Body of pancreas (tissue), 4 donors: ENCODE data around the gene PIK3AP1. TPM values are rescaled to one million over a fixed set of nuclear protein-coding genes. Genes with fewer than 3 reads are reported as not detected.

Experiments
- ATAC-seq: fragments of 150-250 bp; one replicate; pipeline ENCODE4 v1.9.1; 2016
- DNase-seq, 4 donors: peaks; one replicate each; pipeline ENCODE4 v3.0.0-alpha.2; 2019
- H3K27ac ChIP-seq, 4 donors: fragments of 200-600 bp; sonication (generic); 1 replicate in 3 of 4; 2 replicates in 1 of 4; pipeline versions ENCODE4 v1.5.1 to v1.6.1; 2016 to 2019; ENCODE audit warnings: mild to moderate bottlenecking in 1 of 4, mixed read lengths in 1 of 4, moderate library complexity in 1 of 4
- H3K27me3 ChIP-seq, 2 donors: fragments of 200-600 bp; sonication (generic); one replicate each; pipeline ENCODE4 v1.6.0; 2016; ENCODE audit warnings: mild to moderate bottlenecking in 1 of 2
- H3K36me3 ChIP-seq, 2 donors: fragments of 200-600 bp; sonication (generic); replicated peaks in 1 of 2; 2 replicates each; pipeline ENCODE4 v1.5.1; 2016; ENCODE audit warnings: low read depth in 2 of 2; ENCODE audit not compliant: insufficient read depth in 1 of 2
- H3K4me1 ChIP-seq: fragments of 200-600 bp; sonication (generic); one replicate; pipeline ENCODE4 v1.6.0; 2016
- H3K4me3 ChIP-seq, 2 donors: fragments of 200-600 bp; sonication (generic); 1 replicate in 1 of 2; 2 replicates in 1 of 2; pipeline ENCODE4 v1.5.1; 2016 to 2019
- H3K9me3 ChIP-seq, 3 donors: fragments of 200-600 bp; sonication (generic); 1 replicate in 2 of 3; 2 replicates in 1 of 3; pipeline ENCODE4 v1.5.1; 2016
- POLR2A ChIP-seq, 3 donors: fragments of 450-650 bp; IDR thresholded peaks; one replicate each; pipeline ENCODE4 v1.6.1; 2016; ENCODE audit warnings: antibody characterized with exemption in 3 of 3, mild to moderate bottlenecking in 2 of 3
- WGBS, 2 donors: methylation state at CpG; one replicate each; pipeline ENCODE4 v1.1.5; 2017; 5-methylcytosine and 5-hydroxymethylcytosine counted together
- intact Hi-C: fragments of 100-400 bp; cut with DNase I; formaldehyde crosslinking; loops from one replicate; pipeline ENCODE4 v1.15.1; 2023
- total RNA-seq, 2 donors: library from RNA; depleted of rRNA; stranded (reverse); fragments of >200 nt; gene quantifications; one replicate each; pipeline ENCODE4 v1.1.0, GENCODE V29; 2016
- TF ChIP-seq, protein P1 (sequence below), 7 experiments: fragments of 450-650 bp in 4 of 7; fragments of 200-600 bp in 3 of 7; sonication (generic) in 3 of 7; IDR thresholded peaks; one replicate each; pipeline ENCODE4 v1.5.1; 2016 to 2019; ENCODE audit warnings: antibody characterized with exemption in 7 of 7

Gene PIK3AP1
- total RNA-seq, 2 donors from 2014 or later, result 28.0 to 37.2 TPM

DNA sequence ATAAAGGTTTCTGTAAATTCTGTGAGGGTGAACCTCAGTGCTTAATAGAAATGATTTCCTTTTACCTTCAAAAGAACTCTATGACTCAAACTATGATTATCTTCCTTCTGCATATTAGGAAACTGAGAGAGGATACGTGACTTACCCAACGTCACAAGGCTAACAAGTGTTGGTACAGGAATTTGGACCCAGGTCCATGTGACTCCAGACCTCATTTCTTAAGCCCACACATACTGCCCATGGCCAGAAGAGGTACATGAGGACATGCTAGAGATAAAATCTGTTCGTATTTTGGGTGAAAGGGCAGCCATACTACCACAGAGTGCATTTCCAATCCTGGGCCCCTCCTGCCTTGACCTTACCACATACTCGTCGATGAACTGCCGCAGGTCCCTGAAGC is 72.0 kb downstream of the PIK3AP1 start:
- H3K36me3 ChIP-seq, result peaks cover 0 to 9% of the 10 kb centered on the region in 2 donors
- ATAC-seq (no peak), DNase-seq (no peak)
- H3K27me3 ChIP-seq, result no peaks in the 10 kb centered on the region
- no peaks in the 10 kb centered on the region for H3K9me3 ChIP-seq
- WGBS, 2 donors, result 91% methylated on average over 3 to 6 of the region's 6 CpGs
- H3K27ac ChIP-seq, result peak overlapping the region in 1 of 4 donors; percentile 2
- no peak overlapping the region for H3K4me3 ChIP-seq
- TF ChIP-seq POLR2A (IDR thresholded peaks at IDR 0.05), result no peak
- TF ChIP-seq, protein P1, sequence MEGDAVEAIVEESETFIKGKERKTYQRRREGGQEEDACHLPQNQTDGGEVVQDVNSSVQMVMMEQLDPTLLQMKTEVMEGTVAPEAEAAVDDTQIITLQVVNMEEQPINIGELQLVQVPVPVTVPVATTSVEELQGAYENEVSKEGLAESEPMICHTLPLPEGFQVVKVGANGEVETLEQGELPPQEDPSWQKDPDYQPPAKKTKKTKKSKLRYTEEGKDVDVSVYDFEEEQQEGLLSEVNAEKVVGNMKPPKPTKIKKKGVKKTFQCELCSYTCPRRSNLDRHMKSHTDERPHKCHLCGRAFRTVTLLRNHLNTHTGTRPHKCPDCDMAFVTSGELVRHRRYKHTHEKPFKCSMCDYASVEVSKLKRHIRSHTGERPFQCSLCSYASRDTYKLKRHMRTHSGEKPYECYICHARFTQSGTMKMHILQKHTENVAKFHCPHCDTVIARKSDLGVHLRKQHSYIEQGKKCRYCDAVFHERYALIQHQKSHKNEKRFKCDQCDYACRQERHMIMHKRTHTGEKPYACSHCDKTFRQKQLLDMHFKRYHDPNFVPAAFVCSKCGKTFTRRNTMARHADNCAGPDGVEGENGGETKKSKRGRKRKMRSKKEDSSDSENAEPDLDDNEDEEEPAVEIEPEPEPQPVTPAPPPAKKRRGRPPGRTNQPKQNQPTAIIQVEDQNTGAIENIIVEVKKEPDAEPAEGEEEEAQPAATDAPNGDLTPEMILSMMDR (IDR thresholded peaks at IDR 0.05), result no peak
- intact Hi-C loops, result loop anchor here (10.0 kb wide), 1 partner anchor 377 kb away; no protein-coding TSS in a partner anchor
- H3K4me1 ChIP-seq, result peaks cover 15% of the 10 kb centered on the region

GRCh38 chr10:96647466-96647865 is 72.8 kb downstream of the PIK3AP1 start:
- Histone ChIP-seq H3K36me3 (peaks cover 0 to 9% of the 10 kb centered on the region in 2 donors), H3K4me3 (no peak overlapping the region), H3K4me1 (peaks cover 22% of the 10 kb centered on the region), H3K9me3 (no peaks in the 10 kb centered on the region), H3K27ac (peak overlapping the region in 2 of 4 donors; percentile 2 to 12), H3K27me3 (no peaks in the 10 kb centered on the region)
- 66 to 79% methylated on average over 4 to 6 of the region's 6 CpGs for WGBS, 2 donors
- DNase-seq (no peak), ATAC-seq (no peak)
- intact Hi-C loops, result loop anchor here (10.0 kb wide), 1 partner anchor 377 kb away; no protein-coding TSS in a partner anchor
- TF ChIP-seq, protein P1 (IDR thresholded peaks at IDR 0.05), result no peak
- no peak for TF ChIP-seq POLR2A (IDR thresholded peaks at IDR 0.05)

- no peak for DNase-seq
- peaks cover 30% of the 10 kb centered on the region for H3K4me1 ChIP-seq
- 43 to 56% methylated on average over 3 of the region's 3 CpGs for WGBS, 2 donors
- no peaks in the 10 kb centered on the region for H3K9me3 ChIP-seq
- ATAC-seq, result no peak
- TF ChIP-seq POLR2A (IDR thresholded peaks at IDR 0.05), result no peak
- TF ChIP-seq, protein P1 (IDR thresholded peaks at IDR 0.05), result no peak
- H3K4me3 ChIP-seq, result no peak overlapping the region
- intact Hi-C loops, result loop anchor here (10.0 kb wide), 1 partner anchor 378 kb away; no protein-coding TSS in a partner anchor
- H3K27me3 ChIP-seq, result no peaks in the 10 kb centered on the region
- peaks cover 0 to 9% of the 10 kb centered on the region in 2 donors for H3K36me3 ChIP-seq
- H3K27ac ChIP-seq, result peak overlapping the region in 2 of 4 donors; percentile 9 to 26
Measured at GRCh38 chr10:96646751-96647166, 73.6 kb downstream of the PIK3AP1 start.

DNA sequence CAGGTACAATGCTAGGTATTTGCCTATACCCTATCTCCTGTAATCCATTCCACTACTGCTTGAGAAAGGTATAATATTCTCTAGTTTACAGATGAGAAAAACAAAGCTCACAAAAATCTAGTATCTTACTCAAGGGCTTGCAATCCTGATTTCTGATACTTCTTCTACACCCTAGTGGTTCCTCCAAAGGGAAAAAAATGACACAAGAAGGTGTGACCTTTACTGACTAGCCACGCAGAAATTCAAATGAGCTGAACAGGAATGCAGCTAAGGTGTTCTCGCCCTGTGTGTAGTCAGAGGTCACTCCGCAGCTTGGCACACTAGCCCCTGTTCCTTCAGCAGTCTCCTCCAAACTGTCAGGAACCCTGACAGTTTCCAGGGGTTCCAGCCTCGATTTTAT is 74.0 kb downstream of the PIK3AP1 start:
- intact Hi-C loops, result loop anchor here (10.0 kb wide), 1 partner anchor 378 kb away; no protein-coding TSS in a partner anchor
- H3K27me3 ChIP-seq, result no peaks in the 10 kb centered on the region
- 45% methylated on average over 4 of the region's 4 CpGs for WGBS, 2 donors
- no peaks in the 10 kb centered on the region for H3K9me3 ChIP-seq
- peaks cover 0 to 9% of the 10 kb centered on the region in 2 donors for H3K36me3 ChIP-seq
- peak overlapping the region in 2 of 4 donors; percentile 26 to 51 for H3K27ac ChIP-seq
- DNase-seq (no peak), ATAC-seq (peak; percentile 38)
- TF ChIP-seq POLR2A (IDR thresholded peaks at IDR 0.05), result no peak
- TF ChIP-seq, protein P1 (IDR thresholded peaks at IDR 0.05), result no peak
- H3K4me3 ChIP-seq, result no peak overlapping the region
- peaks cover 34% of the 10 kb centered on the region for H3K4me1 ChIP-seq
